AG04450 (cell line): ENCODE measurements around the gene DCLK1. TPM values are rescaled to one million over a fixed set of nuclear protein-coding genes. Genes with fewer than 3 reads are reported as not detected.

Source experiments
- CTCF ChIA-PET: fragments of 300-600, 350-600 bp; formaldehyde crosslinking; extraction: SDS; loops from one replicate; lab custom pipeline; 2022; ENCODE audit warnings: antibody characterized with exemption, inconsistent platforms; lab: Charles Lee
- POLR2A ChIA-PET: fragments of 350-600 bp; formaldehyde crosslinking; extraction: SDS; loops from one replicate; lab custom pipeline; 2021; ENCODE audit warnings: antibody characterized with exemption, inconsistent platforms; lab: Yijun Ruan, JAX
- DNase-seq: peaks from one replicate; pipeline ENCODE4 v3.0.0-alpha.2; 2011; ENCODE audit warnings: low read depth, low spot score
- H3K27ac ChIP-seq: one replicate; pipeline ENCODE4 v1.5.1; 2012; ENCODE audit warnings: low read depth, low read length, control low read depth
- H3K27me3 ChIP-seq: one replicate; pipeline ENCODE4 v1.6.0; 2012; ENCODE audit warnings: low read length; ENCODE audit not compliant: control insufficient read depth, insufficient read depth
- H3K4me3 ChIP-seq: 2 replicates; pipeline ENCODE4 v1.5.1; 2011; ENCODE audit warnings: mild to moderate bottlenecking, low read depth, low read length, control low read depth
- H3K9me3 ChIP-seq: 2 replicates; pipeline ENCODE4 v1.5.1; 2012; ENCODE audit warnings: low read length; ENCODE audit not compliant: control insufficient read depth, insufficient read depth
- polyA plus RNA-seq: library from polyadenylated mRNA; depleted of rRNA; stranded (reverse); fragments of >200 nt; gene quantifications from 2 replicates; pipeline ENCODE4 v1.2.3, GENCODE V29; 2011
- TF ChIP-seq, protein P1 (sequence below): IDR thresholded peaks from 2 replicates; pipeline ENCODE4 v1.5.1; 2011; ENCODE audit warnings: low read depth, low read length, control low read depth, inconsistent platforms

DCLK1 gene
- polyA plus RNA-seq, 1 experiment: not detected

DNA sequence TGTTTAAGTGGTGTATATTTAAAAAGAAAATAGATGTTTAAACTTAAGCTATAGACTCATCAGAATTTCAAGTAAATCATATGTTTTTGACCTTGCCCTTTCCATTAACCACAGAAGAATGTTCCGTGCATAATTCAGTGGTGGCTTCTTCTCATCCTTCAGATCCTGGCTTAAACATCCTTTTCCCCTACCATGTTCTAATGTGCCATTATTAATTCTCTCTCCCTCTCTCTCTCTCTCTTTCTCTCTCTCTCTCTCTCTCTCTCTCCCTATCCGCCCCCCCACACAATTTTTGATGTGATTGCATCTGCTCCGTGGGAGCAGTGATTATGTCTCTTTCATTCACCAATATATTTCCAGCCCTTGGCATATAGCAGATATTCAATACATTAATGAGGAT is 116.4 kb downstream of the DCLK1 start:
- Histone ChIP-seq H3K27ac (no peak overlapping the region), H3K9me3 (no peaks in the 10 kb centered on the region; the same call in 1 of the 2 replicates), H3K4me3 (no peak overlapping the region), H3K27me3 (no peaks in the 10 kb centered on the region)
- DNase-seq: no peak
- TF ChIP-seq, protein P1, sequence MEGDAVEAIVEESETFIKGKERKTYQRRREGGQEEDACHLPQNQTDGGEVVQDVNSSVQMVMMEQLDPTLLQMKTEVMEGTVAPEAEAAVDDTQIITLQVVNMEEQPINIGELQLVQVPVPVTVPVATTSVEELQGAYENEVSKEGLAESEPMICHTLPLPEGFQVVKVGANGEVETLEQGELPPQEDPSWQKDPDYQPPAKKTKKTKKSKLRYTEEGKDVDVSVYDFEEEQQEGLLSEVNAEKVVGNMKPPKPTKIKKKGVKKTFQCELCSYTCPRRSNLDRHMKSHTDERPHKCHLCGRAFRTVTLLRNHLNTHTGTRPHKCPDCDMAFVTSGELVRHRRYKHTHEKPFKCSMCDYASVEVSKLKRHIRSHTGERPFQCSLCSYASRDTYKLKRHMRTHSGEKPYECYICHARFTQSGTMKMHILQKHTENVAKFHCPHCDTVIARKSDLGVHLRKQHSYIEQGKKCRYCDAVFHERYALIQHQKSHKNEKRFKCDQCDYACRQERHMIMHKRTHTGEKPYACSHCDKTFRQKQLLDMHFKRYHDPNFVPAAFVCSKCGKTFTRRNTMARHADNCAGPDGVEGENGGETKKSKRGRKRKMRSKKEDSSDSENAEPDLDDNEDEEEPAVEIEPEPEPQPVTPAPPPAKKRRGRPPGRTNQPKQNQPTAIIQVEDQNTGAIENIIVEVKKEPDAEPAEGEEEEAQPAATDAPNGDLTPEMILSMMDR: no peak
- POLR2A ChIA-PET: no interaction called here
- CTCF ChIA-PET: no interaction called here

DNA sequence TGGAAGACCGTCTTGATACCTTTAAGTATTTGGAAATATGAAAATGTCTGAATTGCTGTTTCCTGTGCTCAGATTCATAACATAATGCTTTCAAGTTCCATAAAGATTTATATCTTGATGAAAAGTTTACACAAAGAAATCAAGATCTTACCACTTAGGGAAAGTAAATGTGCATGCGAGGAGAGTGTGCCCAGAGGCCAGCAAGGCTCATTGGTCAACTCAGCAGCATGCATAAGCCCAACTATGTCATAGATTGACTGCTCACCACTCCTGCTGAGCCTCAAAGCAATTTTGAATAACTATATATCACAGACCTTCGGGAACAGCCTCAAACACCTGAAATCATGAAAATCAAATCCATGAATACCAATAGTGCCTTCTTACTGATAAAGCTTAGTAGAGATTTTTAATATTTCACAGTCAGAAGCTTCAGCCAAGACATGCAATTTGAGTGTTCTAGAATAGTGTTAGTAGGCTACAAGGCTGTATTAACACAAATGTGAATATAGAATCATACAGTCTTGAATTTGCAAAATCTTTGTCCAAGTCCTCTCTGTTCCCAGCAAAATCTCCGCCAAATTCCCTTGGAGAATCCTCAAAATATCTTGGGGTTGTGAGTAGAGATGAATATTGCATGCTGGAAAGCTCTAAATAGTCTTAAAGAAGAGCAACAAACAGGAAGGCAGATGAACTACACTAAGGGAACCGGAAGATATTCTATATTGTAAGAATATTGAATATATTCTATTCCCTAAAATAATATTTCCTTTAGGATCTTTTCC is 124.1 kb downstream of the DCLK1 start:
- H3K27ac ChIP-seq: no peak overlapping the region
- ChIA-PET POLR2A (no interaction called here), CTCF (no interaction called here)
- no peak for DNase-seq
- no peaks in the 10 kb centered on the region for H3K27me3 ChIP-seq
- no peaks in the 10 kb centered on the region for H3K9me3 ChIP-seq
- TF ChIP-seq, protein P1: no peak
- no peak overlapping the region for H3K4me3 ChIP-seq

DNA sequence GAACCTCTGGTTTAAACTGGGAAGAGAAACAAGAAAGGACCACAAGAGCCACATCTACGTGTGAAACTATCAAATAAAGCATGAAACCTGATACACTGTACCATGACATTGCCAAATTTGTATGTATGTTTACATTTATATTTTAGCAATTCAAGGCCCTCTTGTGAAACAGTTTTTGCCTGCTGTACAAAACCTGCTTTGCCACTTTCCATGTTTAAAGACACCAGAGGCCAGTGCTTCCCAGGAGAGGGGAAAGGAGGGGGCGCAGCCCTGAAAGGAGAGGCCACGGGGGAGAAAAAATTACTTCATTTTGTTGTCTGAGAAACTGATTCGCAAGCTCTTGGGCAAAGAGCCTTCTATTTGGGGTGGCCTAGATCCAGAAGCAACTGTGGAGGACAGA is 124.8 kb downstream of the DCLK1 start:
- DNase-seq: no peak
- no peaks in the 10 kb centered on the region for H3K9me3 ChIP-seq
- no peak overlapping the region for H3K27ac ChIP-seq
- POLR2A ChIA-PET: no interaction called here
- TF ChIP-seq, protein P1: no peak
- CTCF ChIA-PET: no interaction called here
- no peaks in the 10 kb centered on the region for H3K27me3 ChIP-seq
- H3K4me3 ChIP-seq: no peak overlapping the region

DNA sequence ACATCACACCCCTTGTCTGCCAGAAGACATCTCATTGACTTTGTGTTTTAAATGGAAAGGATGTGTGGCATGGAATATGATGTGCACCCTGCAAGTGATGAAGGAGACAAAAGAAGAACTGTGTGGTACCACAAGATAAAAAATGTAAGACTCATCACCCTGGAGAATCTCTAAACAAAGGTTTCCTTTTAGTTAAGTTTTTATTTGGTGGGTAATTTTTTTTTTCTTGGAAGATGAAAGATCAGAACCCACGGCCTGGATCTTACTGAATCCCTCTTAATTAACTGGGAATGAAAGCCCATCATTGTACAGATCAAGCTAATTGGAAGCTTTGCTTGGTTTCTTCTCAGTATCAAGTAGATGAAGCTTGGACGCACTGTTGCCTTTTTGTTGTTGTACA is 129.6 kb downstream of the DCLK1 start:
- no peak overlapping the region for H3K4me3 ChIP-seq
- H3K9me3 ChIP-seq: no peaks in the 10 kb centered on the region
- DNase-seq: no peak
- no peak overlapping the region for H3K27ac ChIP-seq
- ChIA-PET POLR2A (no interaction called here), CTCF (interaction anchor here (1.0 kb wide), 1 partner anchor 22 kb away, joined by 6 read pairs; no protein-coding TSS in a partner anchor)
- TF ChIP-seq, protein P1: no peak
- no peaks in the 10 kb centered on the region for H3K27me3 ChIP-seq

DNA sequence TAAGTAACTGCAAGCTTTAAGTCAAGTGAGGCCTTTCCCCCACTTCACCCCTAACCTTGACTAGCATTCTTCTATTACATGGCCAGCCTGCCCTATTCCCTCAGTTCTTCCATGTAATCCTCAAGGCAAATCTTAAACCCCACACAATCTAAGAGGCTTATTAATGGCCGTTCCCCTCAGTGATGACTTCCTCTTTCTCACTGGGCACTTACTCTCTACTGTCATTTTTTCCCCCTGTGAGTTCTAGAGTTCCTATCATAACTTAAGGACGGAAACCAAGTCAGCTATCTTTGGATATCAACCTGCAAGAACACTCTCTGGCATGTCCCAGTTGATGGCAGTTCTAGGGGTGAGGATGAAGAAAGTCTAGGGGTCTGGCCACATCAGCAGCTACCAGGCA is 131.2 kb downstream of the DCLK1 start:
- POLR2A ChIA-PET: no interaction called here

More for the DNA sequence above, 131.2 kb downstream of the DCLK1 start:
- DNase-seq: no peak
- Histone ChIP-seq H3K4me3 (no peak overlapping the region), H3K9me3 (no peaks in the 10 kb centered on the region), H3K27me3 (no peaks in the 10 kb centered on the region), H3K27ac (no peak overlapping the region)
- TF ChIP-seq, protein P1: no peak
- CTCF ChIA-PET: no interaction called here
